ENCODE results near the gene ADAM10. TPM values are rescaled to one million over a fixed set of nuclear protein-coding genes. Genes with fewer than 3 reads are reported as not detected.

ADAM10 gene
- total RNA-seq, 1 experiment from 2014 or later, result 474 TPM

- Mint-ChIP-seq H3K27me3 (ENCODE audit: unreplicated experiment) (no peaks in the 10 kb centered on the region), H3K9me3 (ENCODE audit: low read depth, unreplicated experiment) (no peaks in the 10 kb centered on the region), H3K27ac (ENCODE audit: unreplicated experiment) (peak overlapping the region; percentile 23), H3K4me1 (ENCODE audit: low read depth, unreplicated experiment) (no peaks in the 10 kb centered on the region), H3K4me3 (ENCODE audit: low read depth, unreplicated experiment) (no peak overlapping the region), H3K36me3 (ENCODE audit: insufficient read depth, unreplicated experiment) (peaks cover 31% of the 10 kb centered on the region)
- no TSS peak for BruUV-seq (replicated peaks)
- no peak for TF ChIP-seq CTCF (IDR thresholded peaks at IDR 0.05; ENCODE audit: unreplicated experiment)
- no peak for DNase-seq
- CTCF ChIA-PET, result no interaction called here
- intact Hi-C loops (cut with micrococcal nuclease; ENCODE audit: unreplicated experiment), result no loop called here
These were observed 100.3 kb downstream of the ADAM10 start for GRCh38 chr15:58649175-58649574.

GRCh38 chr15:58643996-58644395 is 105.5 kb downstream of the ADAM10 start:
- peaks cover 32% of the 10 kb centered on the region for H3K36me3 Mint-ChIP-seq (ENCODE audit: insufficient read depth, unreplicated experiment)
- no peaks in the 10 kb centered on the region for H3K9me3 Mint-ChIP-seq (ENCODE audit: low read depth, unreplicated experiment)
- H3K4me3 Mint-ChIP-seq (ENCODE audit: low read depth, unreplicated experiment), result no peak overlapping the region
- intact Hi-C loops (cut with micrococcal nuclease; ENCODE audit: unreplicated experiment), result no loop called here
- TF ChIP-seq CTCF (IDR thresholded peaks at IDR 0.05; ENCODE audit: unreplicated experiment), result no peak
- no peak overlapping the region for H3K27ac Mint-ChIP-seq (ENCODE audit: unreplicated experiment)
- CTCF ChIA-PET, result no interaction called here
- no peak for DNase-seq
- no peaks in the 10 kb centered on the region for H3K4me1 Mint-ChIP-seq (ENCODE audit: low read depth, unreplicated experiment)
- H3K27me3 Mint-ChIP-seq (ENCODE audit: unreplicated experiment), result no peaks in the 10 kb centered on the region
- BruUV-seq (replicated peaks), result no TSS peak

GRCh38 chr15:58641660-58642059 is 107.8 kb downstream of the ADAM10 start:
- BruUV-seq (replicated peaks), result no TSS peak
- no peak overlapping the region for H3K27ac Mint-ChIP-seq (ENCODE audit: unreplicated experiment)
- H3K36me3 Mint-ChIP-seq (ENCODE audit: insufficient read depth, unreplicated experiment), result peaks cover 28% of the 10 kb centered on the region
- no peak overlapping the region for H3K4me3 Mint-ChIP-seq (ENCODE audit: low read depth, unreplicated experiment)
- CTCF ChIA-PET, result interaction anchor here (0.6 kb wide), 1 partner anchor 53 kb away, joined by 4 read pairs; no protein-coding TSS in a partner anchor
- no peaks in the 10 kb centered on the region for H3K4me1 Mint-ChIP-seq (ENCODE audit: low read depth, unreplicated experiment)
- no peak for DNase-seq
- no peaks in the 10 kb centered on the region for H3K27me3 Mint-ChIP-seq (ENCODE audit: unreplicated experiment)
- no peaks in the 10 kb centered on the region for H3K9me3 Mint-ChIP-seq (ENCODE audit: low read depth, unreplicated experiment)
- no peak for TF ChIP-seq CTCF (IDR thresholded peaks at IDR 0.05; ENCODE audit: unreplicated experiment)
- intact Hi-C loops (cut with micrococcal nuclease; ENCODE audit: unreplicated experiment), result no loop called here

- no peaks in the 10 kb centered on the region for H3K9me3 Mint-ChIP-seq (ENCODE audit: low read depth, unreplicated experiment)
- H3K4me3 Mint-ChIP-seq (ENCODE audit: low read depth, unreplicated experiment), result no peak overlapping the region
- H3K27ac Mint-ChIP-seq (ENCODE audit: unreplicated experiment), result no peak overlapping the region
- H3K36me3 Mint-ChIP-seq (ENCODE audit: insufficient read depth, unreplicated experiment), result peaks cover 20% of the 10 kb centered on the region
- no peak for TF ChIP-seq CTCF (IDR thresholded peaks at IDR 0.05; ENCODE audit: unreplicated experiment)
- CTCF ChIA-PET, result no interaction called here
- BruUV-seq (replicated peaks), result no TSS peak
- DNase-seq, result no peak
- no peaks in the 10 kb centered on the region for H3K27me3 Mint-ChIP-seq (ENCODE audit: unreplicated experiment)
- no peaks in the 10 kb centered on the region for H3K4me1 Mint-ChIP-seq (ENCODE audit: low read depth, unreplicated experiment)
- intact Hi-C loops (cut with micrococcal nuclease; ENCODE audit: unreplicated experiment), result no loop called here
These were observed 109.5 kb downstream of the ADAM10 start for GRCh38 chr15:58639992-58640391.
